IPS-15b (cell line): Measurements from ENCODE around the gene TERB1.
"Not testable (repeated sequence)": the region's sequence is repeated elsewhere in the genome, so short reads cannot be mapped to it uniquely, and the experiment has no call there.

Experiments used
- H3K27me3 ChIP-seq: one replicate; pipeline ENCODE4 v1.6.1; 2013; ENCODE audit warnings: low read length; ENCODE audit not compliant: control insufficient read depth, insufficient read depth
- H3K36me3 ChIP-seq: one replicate; pipeline ENCODE4 v1.6.1; 2013; ENCODE audit warnings: low read length; ENCODE audit not compliant: control insufficient read depth, insufficient read depth
- H3K4me1 ChIP-seq: one replicate; pipeline ENCODE4 v1.6.1; 2013; ENCODE audit warnings: mild to moderate bottlenecking, low read length; ENCODE audit not compliant: control insufficient read depth, insufficient read depth
- H3K4me3 ChIP-seq: one replicate; pipeline ENCODE4 v1.5.1; 2013; ENCODE audit warnings: low read depth, low read length
- H3K9ac ChIP-seq: one replicate; pipeline ENCODE4 v1.6.1; 2013; ENCODE audit warnings: low read depth, mild to moderate bottlenecking, low read length
- H3K9me3 ChIP-seq: one replicate; pipeline ENCODE4 v1.6.1; 2013; ENCODE audit warnings: mild to moderate bottlenecking, low read length; ENCODE audit not compliant: control insufficient read depth, insufficient read depth

TERB1 gene

GRCh38 chr16:66814734-66815133 lies 13.3 kb upstream of the TERB1 start:
- Histone ChIP-seq H3K4me3 (no peak overlapping the region), H3K27me3 (no peaks in the 10 kb centered on the region), H3K9ac (no peak overlapping the region), H3K9me3 (no peaks in the 10 kb centered on the region), H3K36me3 (peaks cover 33% of the 10 kb centered on the region), H3K4me1 (no peaks in the 10 kb centered on the region)

DNA sequence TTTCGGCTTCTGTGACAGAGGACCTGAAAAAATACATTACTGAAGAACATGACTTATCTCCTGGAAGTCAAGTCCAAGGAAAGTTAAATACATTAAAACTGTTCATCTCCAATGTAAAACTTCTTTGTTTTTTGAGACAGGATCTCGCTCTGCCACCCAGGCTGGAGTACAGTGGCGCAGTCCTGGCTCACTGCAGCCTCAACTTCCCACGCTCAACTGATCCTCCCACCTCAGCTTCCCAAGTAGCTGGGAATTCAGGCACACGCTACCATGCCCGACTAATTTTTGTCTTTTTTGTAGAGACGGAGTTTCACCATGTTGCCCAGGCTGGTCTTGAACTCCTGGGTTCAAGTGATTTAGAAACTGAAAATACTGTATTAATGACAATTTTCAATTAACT lies 9.7 kb upstream of the TERB1 start:
- H3K4me1 ChIP-seq, result no peaks in the 10 kb centered on the region
- no peak overlapping the region for H3K4me3 ChIP-seq
- peaks cover 17% of the 10 kb centered on the region for H3K36me3 ChIP-seq
- H3K27me3 ChIP-seq, result no peaks in the 10 kb centered on the region
- H3K9ac ChIP-seq, result no peak overlapping the region
- no peaks in the 10 kb centered on the region for H3K9me3 ChIP-seq

- Histone ChIP-seq H3K4me1 (no peaks in the 10 kb centered on the region), H3K9me3 (no peaks in the 10 kb centered on the region), H3K4me3 (no peak overlapping the region), H3K9ac (no peak overlapping the region), H3K36me3 (peaks cover 21% of the 10 kb centered on the region), H3K27me3 (no peaks in the 10 kb centered on the region)
Measured at GRCh38 chr16:66810391-66810790, 9.0 kb upstream of the TERB1 start.

- Histone ChIP-seq H3K9ac (no peak overlapping the region), H3K27me3 (no peaks in the 10 kb centered on the region), H3K4me3 (no peak overlapping the region), H3K4me1 (no peaks in the 10 kb centered on the region), H3K9me3 (no peaks in the 10 kb centered on the region), H3K36me3 (peaks cover 21% of the 10 kb centered on the region)
Measured at GRCh38 chr16:66809765-66810164, 8.4 kb upstream of the TERB1 start.

- Histone ChIP-seq H3K4me1 (no peaks in the 10 kb centered on the region), H3K36me3 (peaks cover 13% of the 10 kb centered on the region), H3K9ac (no peak overlapping the region), H3K9me3 (no peaks in the 10 kb centered on the region), H3K27me3 (no peaks in the 10 kb centered on the region), H3K4me3 (no peak overlapping the region)
Measured at GRCh38 chr16:66802159-66802558, 775 bp upstream of the TERB1 start.

DNA sequence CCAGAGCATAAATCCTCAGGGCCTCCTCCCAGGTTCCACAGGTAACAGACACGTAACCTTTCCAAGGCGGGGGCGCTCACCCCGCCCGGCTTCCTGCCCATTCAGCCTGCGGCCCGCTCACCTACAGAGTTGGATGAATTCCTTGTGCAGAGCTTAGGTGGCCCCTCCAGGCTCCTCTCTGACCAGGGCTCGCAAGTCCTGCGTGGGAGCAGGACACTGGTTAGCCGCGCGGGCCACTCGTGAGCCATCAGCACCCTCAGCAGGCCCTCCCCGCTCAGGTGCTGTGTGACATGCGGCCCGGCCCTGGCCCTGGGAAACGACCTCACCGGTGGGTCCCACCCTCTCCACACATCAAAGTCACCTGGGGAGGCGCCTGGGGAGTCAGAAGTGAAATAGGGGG lies 528 bp downstream of the TERB1 start:
- Histone ChIP-seq H3K27me3 (no peaks in the 10 kb centered on the region), H3K36me3 (peaks cover 13% of the 10 kb centered on the region), H3K4me3 (no peak overlapping the region), H3K4me1 (no peaks in the 10 kb centered on the region), H3K9me3 (no peaks in the 10 kb centered on the region), H3K9ac (no peak overlapping the region)

DNA sequence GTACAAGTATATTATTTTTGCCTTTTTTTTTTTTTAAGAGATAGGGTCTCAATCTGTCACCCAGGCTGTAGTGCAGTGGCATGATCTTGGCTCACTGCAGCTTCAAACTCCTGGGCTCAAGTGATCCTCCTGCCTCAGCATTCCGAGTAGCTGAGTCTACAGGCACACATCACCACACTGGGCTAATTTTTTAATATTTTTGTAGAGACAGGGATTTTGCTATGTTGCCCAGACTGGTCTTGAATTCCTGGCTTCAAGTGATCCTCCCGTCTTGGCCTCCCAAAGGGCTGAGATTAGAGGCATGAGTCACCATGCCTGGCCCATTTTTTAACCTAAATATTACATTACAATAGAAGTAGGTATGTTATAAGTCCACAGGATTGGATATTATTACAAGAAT lies 3.2 kb downstream of the TERB1 start:
- no peaks in the 10 kb centered on the region for H3K27me3 ChIP-seq
- H3K9ac ChIP-seq, result no peak overlapping the region
- H3K36me3 ChIP-seq, result no peaks in the 10 kb centered on the region
- H3K4me3 ChIP-seq, result no peak overlapping the region
- no peaks in the 10 kb centered on the region for H3K4me1 ChIP-seq
- H3K9me3 ChIP-seq, result no peaks in the 10 kb centered on the region

GRCh38 chr16:66793984-66794383 lies 7.4 kb downstream of the TERB1 start:
- H3K9ac ChIP-seq, H3K36me3 ChIP-seq, H3K27me3 ChIP-seq, H3K4me1 ChIP-seq, H3K9me3 ChIP-seq, H3K4me3 ChIP-seq: not testable (repeated sequence)

DNA sequence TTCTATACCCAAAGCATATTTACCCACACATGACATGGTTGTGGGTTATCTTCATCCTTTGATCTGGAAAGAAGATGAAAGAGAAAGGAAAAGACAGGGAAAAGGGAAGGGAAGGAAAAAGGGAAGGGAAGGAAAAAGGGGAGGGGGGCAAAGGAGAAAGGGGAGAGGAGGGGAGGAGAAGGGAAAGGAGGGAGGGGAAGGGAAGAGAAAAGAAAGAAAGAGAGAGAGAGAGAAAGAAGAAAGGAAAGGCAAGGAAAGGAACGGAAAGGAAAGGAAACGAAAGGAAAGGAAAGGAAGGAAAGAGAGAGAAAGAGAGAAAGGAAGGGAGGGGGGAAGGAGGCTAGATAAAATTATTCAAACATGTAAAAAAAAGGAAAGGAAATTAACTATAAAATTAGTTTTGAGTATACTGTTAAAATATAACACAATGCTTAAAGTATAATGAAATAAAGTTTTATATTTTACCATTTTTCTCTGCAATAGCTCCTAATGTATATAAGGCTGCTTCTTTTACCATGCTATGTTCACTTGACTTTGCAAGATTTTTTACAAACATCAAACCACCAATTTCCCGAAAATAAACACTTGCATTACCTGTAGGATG lies 11.2 kb downstream of the TERB1 start:
- no peaks in the 10 kb centered on the region for H3K9me3 ChIP-seq
- H3K27me3 ChIP-seq, result no peaks in the 10 kb centered on the region
- H3K9ac ChIP-seq, result no peak overlapping the region
- H3K4me3 ChIP-seq, result no peak overlapping the region
- no peaks in the 10 kb centered on the region for H3K4me1 ChIP-seq
- H3K36me3 ChIP-seq, result no peaks in the 10 kb centered on the region

- no peaks in the 10 kb centered on the region for H3K36me3 ChIP-seq
- H3K9ac ChIP-seq, result no peak overlapping the region
- H3K27me3 ChIP-seq, result no peaks in the 10 kb centered on the region
- H3K4me3 ChIP-seq, result no peak overlapping the region
- no peaks in the 10 kb centered on the region for H3K4me1 ChIP-seq
- H3K9me3 ChIP-seq, result no peaks in the 10 kb centered on the region
Measured at GRCh38 chr16:66787427-66787826, 14.0 kb downstream of the TERB1 start.

DNA sequence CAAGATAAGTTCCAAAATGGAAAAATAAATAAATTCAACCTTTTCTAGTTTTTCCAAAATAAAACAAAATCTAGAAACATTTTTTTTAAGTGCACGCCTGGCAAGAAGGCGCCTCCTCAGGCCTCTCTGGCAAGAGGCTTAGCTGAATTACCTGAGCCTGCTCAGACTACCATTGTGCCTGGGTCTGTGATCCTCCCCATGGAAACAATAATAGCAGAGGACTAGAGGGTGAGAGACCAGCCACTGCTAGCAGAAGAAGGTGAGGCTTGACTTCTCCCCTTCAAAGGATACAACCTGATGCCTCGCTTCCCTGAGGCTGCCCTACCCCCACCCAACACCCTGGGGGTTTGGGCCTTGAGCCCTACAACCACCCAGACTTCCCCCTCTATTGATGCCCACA lies 14.8 kb downstream of the TERB1 start:
- H3K4me3 ChIP-seq, result no peak overlapping the region

GRCh38 chr16:66776457-66776856 lies 24.9 kb downstream of the TERB1 start:
- H3K4me3 ChIP-seq, result no peak overlapping the region
- no peaks in the 10 kb centered on the region for H3K9me3 ChIP-seq
- H3K4me1 ChIP-seq, result no peaks in the 10 kb centered on the region
- no peaks in the 10 kb centered on the region for H3K27me3 ChIP-seq
- no peaks in the 10 kb centered on the region for H3K36me3 ChIP-seq
- H3K9ac ChIP-seq, result no peak overlapping the region

More for the DNA sequence above, 14.8 kb downstream of the TERB1 start:
- H3K9me3 ChIP-seq, result no peaks in the 10 kb centered on the region
- no peaks in the 10 kb centered on the region for H3K36me3 ChIP-seq
- H3K9ac ChIP-seq, result no peak overlapping the region
- H3K27me3 ChIP-seq, result no peaks in the 10 kb centered on the region
- H3K4me1 ChIP-seq, result no peaks in the 10 kb centered on the region
